ENCODE results near the gene NPHP3. TPM values are rescaled to one million over a fixed set of nuclear protein-coding genes. Genes with fewer than 3 reads are reported as not detected.
"Not testable (repeated sequence)": the region's sequence is repeated elsewhere in the genome, so short reads cannot be mapped to it uniquely, and the experiment has no call there.

NPHP3 gene
- 10 to 100 TPM; 10.7 to 16.4 TPM for total RNA-seq

DNA sequence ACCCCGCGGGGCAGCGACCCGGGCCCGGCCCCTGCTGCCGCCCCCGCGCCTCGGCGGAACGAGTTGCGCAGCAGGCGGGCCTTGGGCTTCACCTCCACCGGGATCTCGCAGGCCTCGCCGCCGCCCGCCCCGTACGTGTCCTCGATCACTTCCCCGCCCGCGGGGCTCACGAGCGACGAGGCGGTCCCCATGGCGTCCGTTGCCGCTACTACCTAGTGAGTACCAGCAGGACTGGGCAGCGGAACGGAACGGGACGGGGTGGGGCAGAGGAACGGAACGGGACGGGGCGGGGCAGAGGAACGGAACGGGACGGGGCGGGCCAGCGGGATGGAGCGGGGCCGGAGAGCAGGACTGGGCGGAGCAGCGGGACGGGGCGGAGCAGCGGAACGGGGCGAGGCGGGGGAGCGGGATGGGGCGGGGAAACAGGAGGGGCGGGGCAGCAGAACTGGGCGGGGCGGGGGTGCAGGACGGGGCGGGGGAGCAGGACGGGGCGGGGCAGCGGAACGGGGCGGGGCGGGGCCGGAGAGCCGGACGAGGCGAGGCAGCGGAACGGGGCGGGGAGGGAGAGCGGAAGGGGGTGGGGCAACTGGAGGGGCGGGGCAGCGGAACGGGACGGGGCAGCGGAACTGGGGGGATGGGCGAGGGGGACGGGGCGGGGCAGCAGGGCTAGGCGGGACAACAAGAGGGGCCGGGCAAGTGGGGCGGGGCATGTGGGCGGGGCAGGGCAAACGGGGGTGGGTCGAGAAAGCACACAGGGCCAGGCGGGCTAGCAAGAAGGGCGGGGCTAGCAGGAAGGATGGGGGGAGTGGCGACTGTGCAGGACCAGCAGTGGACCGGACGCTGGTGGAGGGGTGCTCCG, at the start of gene NPHP3:
NPHP3 (minus strand) TSS at position 245 of the 859 bp plus-strand sequence; CDS start at position 191, 54 bp downstream.
- peak; percentile 99 for DNase-seq
- no peak for TF ChIP-seq CTCF (IDR thresholded peaks at IDR 0.05)
- H3K4me1 ChIP-seq, result peaks cover 5% of the 10 kb centered on the region
- H3K27me3 ChIP-seq, result no peaks in the 10 kb centered on the region
- H3K9ac ChIP-seq (ENCODE audit: low read depth in 2 of 2, low read length in 2 of 2), result peak within 1 kb of the TSS; percentile 85 to 93
- intact Hi-C loops (cut with DNase I), result loop anchor here (10.0 kb wide), 1 partner anchor 1202 kb away; no protein-coding TSS in a partner anchor
- peak within 1 kb of the TSS; percentile 98 for H3K27ac ChIP-seq
- no peaks in the 10 kb centered on the region for H3K9me3 ChIP-seq
- no peaks in the 10 kb centered on the region for H3K36me3 ChIP-seq
- H3K4me3 ChIP-seq, result peak within 1 kb of the TSS; percentile 94

DNA sequence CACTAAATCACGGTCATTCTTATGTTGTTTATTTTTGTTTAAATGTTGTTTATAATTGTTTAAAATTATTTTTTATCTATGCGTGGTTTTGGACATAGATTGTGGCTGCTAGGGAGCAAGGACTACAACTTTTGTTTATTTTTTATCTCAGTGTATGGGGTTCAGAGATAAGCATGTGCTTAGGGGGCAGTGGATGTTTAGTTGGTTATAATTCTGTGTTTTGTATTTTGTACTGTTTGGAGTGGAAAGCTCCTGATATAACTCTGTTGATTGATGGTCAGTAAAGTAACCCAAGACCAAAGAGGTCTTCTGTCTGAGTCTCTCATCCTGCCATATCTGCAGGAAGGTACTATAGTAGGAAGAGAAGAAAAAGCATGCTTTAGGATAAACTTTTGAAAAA, 36.5 kb upstream of the NPHP3 start:
- intact Hi-C loops (cut with DNase I), result no loop called here
- Histone ChIP-seq H3K27me3 (no peaks in the 10 kb centered on the region), H3K36me3 (no peaks in the 10 kb centered on the region), H3K9me3 (no peaks in the 10 kb centered on the region), H3K4me1 (no peaks in the 10 kb centered on the region), H3K9ac (ENCODE audit: low read depth in 2 of 2, low read length in 2 of 2) (no peak overlapping the region), H3K4me3 (no peak overlapping the region), H3K27ac (no peak overlapping the region)
- no peak for DNase-seq
- TF ChIP-seq CTCF (IDR thresholded peaks at IDR 0.05), result no peak

DNA sequence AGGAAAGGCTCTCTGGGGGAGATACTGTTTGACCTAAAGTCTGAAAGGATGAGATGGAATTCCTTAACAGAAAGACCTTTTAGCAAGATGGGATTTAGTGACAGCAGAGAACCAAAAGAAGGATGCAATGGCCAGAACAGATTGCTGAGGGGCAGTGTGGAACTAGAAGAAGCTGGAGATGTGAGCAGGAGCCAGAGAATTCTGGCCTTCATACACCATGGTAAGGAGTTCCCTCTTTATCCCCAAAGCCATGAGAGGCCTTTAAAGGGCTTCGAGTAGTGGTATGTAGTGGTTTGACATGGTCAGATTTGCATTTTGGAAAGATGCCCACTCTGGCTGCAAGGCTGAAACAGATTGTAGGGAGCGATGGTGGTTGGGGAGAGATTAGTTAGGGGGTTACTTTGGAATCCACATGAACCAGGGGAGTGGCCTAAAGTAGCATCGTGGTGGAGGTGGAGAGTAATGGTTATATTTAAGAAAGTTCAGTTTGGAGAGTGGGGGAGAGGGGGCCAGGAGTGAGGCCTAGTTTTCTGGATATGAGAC, 34.0 kb upstream of the NPHP3 start:
- no peak overlapping the region for H3K4me3 ChIP-seq
- H3K27me3 ChIP-seq, result no peaks in the 10 kb centered on the region
- DNase-seq, result no peak
- no peaks in the 10 kb centered on the region for H3K9me3 ChIP-seq
- no peak for TF ChIP-seq CTCF (IDR thresholded peaks at IDR 0.05)
- no peaks in the 10 kb centered on the region for H3K4me1 ChIP-seq
- H3K9ac ChIP-seq (ENCODE audit: low read depth in 2 of 2, low read length in 2 of 2), result no peak overlapping the region
- intact Hi-C loops (cut with DNase I), result no loop called here
- H3K27ac ChIP-seq, result no peak overlapping the region
- H3K36me3 ChIP-seq, result no peaks in the 10 kb centered on the region

- H3K27ac ChIP-seq, result no peak overlapping the region
- TF ChIP-seq CTCF (IDR thresholded peaks at IDR 0.05), result no peak
- intact Hi-C loops (cut with DNase I), result no loop called here
These were observed 31.7 kb upstream of the NPHP3 start for GRCh38 chr3:132753946-132754345.

GRCh38 chr3:132749786-132750185, 27.6 kb upstream of the NPHP3 start:
- Histone ChIP-seq H3K9ac (ENCODE audit: low read depth in 2 of 2, low read length in 2 of 2) (no peak overlapping the region), H3K9me3 (no peaks in the 10 kb centered on the region), H3K4me1 (no peaks in the 10 kb centered on the region), H3K4me3 (no peak overlapping the region), H3K36me3 (no peaks in the 10 kb centered on the region), H3K27me3 (no peaks in the 10 kb centered on the region), H3K27ac (no peak overlapping the region)
- DNase-seq, result no peak
- TF ChIP-seq CTCF (IDR thresholded peaks at IDR 0.05), result no peak
- intact Hi-C loops (cut with DNase I), result no loop called here

More at GRCh38 chr3:132753946-132754345, 31.7 kb upstream of the NPHP3 start:
- no peaks in the 10 kb centered on the region for H3K36me3 ChIP-seq
- no peaks in the 10 kb centered on the region for H3K4me1 ChIP-seq
- no peak overlapping the region for H3K4me3 ChIP-seq
- no peaks in the 10 kb centered on the region for H3K9me3 ChIP-seq
- no peaks in the 10 kb centered on the region for H3K27me3 ChIP-seq
- no peak overlapping the region for H3K9ac ChIP-seq (ENCODE audit: low read depth in 2 of 2, low read length in 2 of 2)
- no peak for DNase-seq

- H3K36me3 ChIP-seq; H3K27me3 ChIP-seq; H3K27ac ChIP-seq; DNase-seq; H3K4me3 ChIP-seq; H3K9me3 ChIP-seq; H3K9ac ChIP-seq (ENCODE audit: low read depth in 2 of 2, low read length in 2 of 2); intact Hi-C loops (cut with DNase I); H3K4me1 ChIP-seq: not testable (repeated sequence)
These were observed 24.5 kb upstream of the NPHP3 start for GRCh38 chr3:132746720-132747119.
